WTC11 (cell line): Measurements from ENCODE around the gene CMC2.

Source experiments
- AR ChIP-seq: fragments of 250-450 bp; sonication (Bioruptor Pico); IDR thresholded peaks from 2 replicates; pipeline ENCODE4 v1.9.0; 2021; ENCODE audit warnings: mild to moderate bottlenecking
- ARID4B ChIP-seq: sonication (generic); formaldehyde crosslinking; IDR thresholded peaks from 2 replicates; pipeline ENCODE4 v1.8.0; 2023; ENCODE audit warnings: missing genetic modification reagents, mild to moderate bottlenecking, borderline replicate concordance
- CREB1 ChIP-seq: sonication (generic); formaldehyde crosslinking; IDR thresholded peaks from 2 replicates; pipeline ENCODE4 v1.8.0; 2023; ENCODE audit warnings: mild to moderate bottlenecking, missing genetic modification reagents
- CREM ChIP-seq: sonication (generic); formaldehyde crosslinking; IDR thresholded peaks from 2 replicates; pipeline ENCODE4 v1.8.1; 2022; ENCODE audit warnings: mild to moderate bottlenecking, missing genetic modification reagents, moderate library complexity
- CTCF ChIP-seq: fragments of 200-600 bp; IDR thresholded peaks from 2 replicates; pipeline ENCODE4 v1.8.0; 2022; ENCODE audit warnings: antibody characterized with exemption
- GABPB1 ChIP-seq: sonication (generic); formaldehyde crosslinking; IDR thresholded peaks from 2 replicates; pipeline ENCODE4 v1.8.1; 2023; ENCODE audit warnings: mild to moderate bottlenecking, missing genetic modification reagents
- HMGXB4 ChIP-seq: sonication (generic); formaldehyde crosslinking; IDR thresholded peaks from 2 replicates; pipeline ENCODE4 v1.8.1; 2023; ENCODE audit warnings: mild to moderate bottlenecking, moderate library complexity, missing genetic modification reagents
- IRF2 ChIP-seq: sonication (generic); formaldehyde crosslinking; IDR thresholded peaks from 2 replicates; pipeline ENCODE4 v1.8.0; 2022; ENCODE audit warnings: low read depth, missing genetic modification reagents, borderline replicate concordance
- JUN ChIP-seq: sonication (generic); formaldehyde crosslinking; IDR thresholded peaks from 2 replicates; pipeline ENCODE4 v1.8.0; 2023; ENCODE audit warnings: mild to moderate bottlenecking, missing genetic modification reagents
- MAX ChIP-seq: sonication (generic); formaldehyde crosslinking; IDR thresholded peaks from 2 replicates; pipeline ENCODE4 v1.8.0; 2022; ENCODE audit warnings: mild to moderate bottlenecking, missing genetic modification reagents
- TEAD1 ChIP-seq: sonication (generic); formaldehyde crosslinking; IDR thresholded peaks from 2 replicates; pipeline ENCODE4 v1.8.0; 2022; ENCODE audit warnings: mild to moderate bottlenecking, missing genetic modification reagents
- TP53 ChIP-seq: sonication (generic); formaldehyde crosslinking; IDR thresholded peaks from 2 replicates; pipeline ENCODE4 v1.8.1; 2023; ENCODE audit warnings: mild to moderate bottlenecking, missing genetic modification reagents
- ZNF121 ChIP-seq: sonication (generic); formaldehyde crosslinking; IDR thresholded peaks from 2 replicates; pipeline ENCODE4 v1.8.0; 2023; ENCODE audit warnings: missing genetic modification reagents
- ZNF425 ChIP-seq: fragments of 250-450 bp; sonication (Bioruptor Pico); conservative IDR thresholded peaks from 2 replicates; pipeline ENCODE4 v1.9.0; 2021; ENCODE audit warnings: mild to moderate bottlenecking

GRCh38 chr16:80969114-80969484 is 37.6 kb downstream of the CMC2 start:
- TF ChIP-seq ZNF121 (CRISPR knock-in tag) (no peak), TP53 (CRISPR knock-in tag) (no peak), IRF2 (no peak), AR (CRISPR knock-in tag) (no peak), CTCF (no peak), CREB1 (CRISPR knock-in tag) (no peak), HMGXB4 (CRISPR knock-in tag) (no peak), MAX (CRISPR knock-in tag) (no peak), ARID4B (no peak), GABPB1 (CRISPR knock-in tag) (no peak), JUN (CRISPR knock-in tag) (no peak), ZNF425 (CRISPR knock-in tag) (no peak), TEAD1 (CRISPR knock-in tag) (no peak), CREM (CRISPR knock-in tag) (no peak)
